ENCODE results near the gene ACOT13. TPM values are rescaled to one million over a fixed set of nuclear protein-coding genes. Genes with fewer than 3 reads are reported as not detected.
A peak's percentile ranks its signal among the peaks of the same experiment; 100 is the strongest.
"Not testable (repeated sequence)": the region's sequence is repeated elsewhere in the genome, so short reads cannot be mapped to it uniquely, and the experiment has no call there.

ACOT13 gene
- total RNA-seq, 1 experiment from 2014 or later, result 31.4 TPM

GRCh38 chr6:24692415-24692814 is 25.5 kb downstream of the ACOT13 start:
- Mint-ChIP-seq H3K9me3 (ENCODE audit: unreplicated experiment) (no peaks in the 10 kb centered on the region), H3K27me3 (ENCODE audit: insufficient read depth, unreplicated experiment) (no peaks in the 10 kb centered on the region), H3K36me3 (ENCODE audit: insufficient read depth, unreplicated experiment) (peaks cover 14% of the 10 kb centered on the region), H3K4me1 (ENCODE audit: insufficient read depth, unreplicated experiment) (peaks cover 6% of the 10 kb centered on the region), H3K27ac (ENCODE audit: low read depth, unreplicated experiment) (no peak overlapping the region), H3K4me3 (ENCODE audit: unreplicated experiment) (no peak overlapping the region)
- ChIA-PET POLR2A (no interaction called here), CTCF (interaction anchor here (0.6 to 2.8 kb wide), 3 partner anchors 12 to 111 kb away, joined by 3 to 18 read pairs (median 3); no protein-coding TSS in a partner anchor)
- BruUV-seq (replicated peaks), result no TSS peak
- DNase-seq (ENCODE audit: unreplicated experiment), result no peak
- TF ChIP-seq CTCF (IDR thresholded peaks at IDR 0.05; ENCODE audit: unreplicated experiment), result no peak
- intact Hi-C loops (cut with micrococcal nuclease), result no loop called here

GRCh38 chr6:24692848-24693592 is 26.1 kb downstream of the ACOT13 start:
- DNase-seq (ENCODE audit: unreplicated experiment), result no peak
- H3K27ac Mint-ChIP-seq (ENCODE audit: low read depth, unreplicated experiment), result no peak overlapping the region
- no peaks in the 10 kb centered on the region for H3K9me3 Mint-ChIP-seq (ENCODE audit: unreplicated experiment)
- BruUV-seq (replicated peaks), result no TSS peak
- TF ChIP-seq CTCF (IDR thresholded peaks at IDR 0.05; ENCODE audit: unreplicated experiment), result no peak
- POLR2A ChIA-PET, result no interaction called here
- H3K36me3 Mint-ChIP-seq (ENCODE audit: insufficient read depth, unreplicated experiment), result peaks cover 10% of the 10 kb centered on the region
- no peak overlapping the region for H3K4me3 Mint-ChIP-seq (ENCODE audit: unreplicated experiment)
- no peaks in the 10 kb centered on the region for H3K27me3 Mint-ChIP-seq (ENCODE audit: insufficient read depth, unreplicated experiment)
- intact Hi-C loops (cut with micrococcal nuclease), result no loop called here
- peaks cover 6% of the 10 kb centered on the region for H3K4me1 Mint-ChIP-seq (ENCODE audit: insufficient read depth, unreplicated experiment)
- CTCF ChIA-PET, result interaction anchor here (0.6 to 2.8 kb wide), 3 partner anchors 108 to 142 kb away, joined by 3 to 18 read pairs (median 6); no protein-coding TSS in a partner anchor

- no peaks in the 10 kb centered on the region for H3K9me3 Mint-ChIP-seq (ENCODE audit: unreplicated experiment)
- peaks cover 7% of the 10 kb centered on the region for H3K36me3 Mint-ChIP-seq (ENCODE audit: insufficient read depth, unreplicated experiment)
- intact Hi-C loops (cut with micrococcal nuclease), result loop anchor here (2.0 kb wide), 1 partner anchor 73 kb away; no protein-coding TSS in a partner anchor
- no peak for TF ChIP-seq CTCF (IDR thresholded peaks at IDR 0.05; ENCODE audit: unreplicated experiment)
- no peak overlapping the region for H3K4me3 Mint-ChIP-seq (ENCODE audit: unreplicated experiment)
- POLR2A ChIA-PET, result no interaction called here
- peaks cover 6% of the 10 kb centered on the region for H3K4me1 Mint-ChIP-seq (ENCODE audit: insufficient read depth, unreplicated experiment)
- no TSS peak for BruUV-seq (replicated peaks)
- no peaks in the 10 kb centered on the region for H3K27me3 Mint-ChIP-seq (ENCODE audit: insufficient read depth, unreplicated experiment)
- H3K27ac Mint-ChIP-seq (ENCODE audit: low read depth, unreplicated experiment), result no peak overlapping the region
- DNase-seq (ENCODE audit: unreplicated experiment), result no peak
- CTCF ChIA-PET, result interaction anchor here (0.9 to 3.3 kb wide), 5 partner anchors 73 to 911 kb away, joined by 3 to 33 read pairs (median 6); no protein-coding TSS in a partner anchor
Measured at GRCh38 chr6:24694198-24694597, 27.3 kb downstream of the ACOT13 start.

GRCh38 chr6:24695635-24696034 is 28.8 kb downstream of the ACOT13 start:
- H3K27ac Mint-ChIP-seq (ENCODE audit: low read depth, unreplicated experiment); POLR2A ChIA-PET; H3K27me3 Mint-ChIP-seq (ENCODE audit: insufficient read depth, unreplicated experiment); H3K9me3 Mint-ChIP-seq (ENCODE audit: unreplicated experiment); BruUV-seq (replicated peaks); H3K4me1 Mint-ChIP-seq (ENCODE audit: insufficient read depth, unreplicated experiment); H3K4me3 Mint-ChIP-seq (ENCODE audit: unreplicated experiment): not testable (repeated sequence)
- CTCF ChIA-PET, result interaction anchor here (0.6 to 3.3 kb wide), 11 partner anchors 27 to 271 kb away, joined by 3 to 33 read pairs (median 3); partner anchors contain the start of gene GMNN
- intact Hi-C loops (cut with micrococcal nuclease), result loop anchor here (1.0 to 5.0 kb wide), 5 partner anchors 71 to 412 kb away; no protein-coding TSS in a partner anchor
- peak; percentile 55 for DNase-seq (ENCODE audit: unreplicated experiment)
- peak; percentile 36 for TF ChIP-seq CTCF (IDR thresholded peaks at IDR 0.05; ENCODE audit: unreplicated experiment)
- peaks cover 16% of the 10 kb centered on the region for H3K36me3 Mint-ChIP-seq (ENCODE audit: insufficient read depth, unreplicated experiment)

Data from MCF 10A (cell line).